GM19452 (cell line): ENCODE measurements around the gene CHID1.
A peak's percentile ranks its signal among the peaks of the same experiment; 100 is the strongest.

ENCODE experiments used
- ATAC-seq: cut with Tn5 transposase; IDR thresholded peaks from one replicate; pipeline ENCODE4 v1.9.1; 2021; ENCODE audit not compliant: unreplicated experiment

The CHID1 gene

GRCh38 chr11:910589-911030 is at the start of gene CHID1:
Gene CHID1, minus strand, starts transcription at chr11:910810. Its CDS starts 5,994 bp downstream, at chr11:904816.
- ATAC-seq = peak; percentile 85

GRCh38 chr11:959608-960007 is 49.0 kb upstream of the CHID1 start:
- ATAC-seq = no peak

GRCh38 chr11:959027-959426 is 48.4 kb upstream of the CHID1 start:
- no peak for ATAC-seq

- no peak for ATAC-seq
These were observed 47.5 kb upstream of the CHID1 start for GRCh38 chr11:958101-958500.

GRCh38 chr11:957212-957920 is 46.8 kb upstream of the CHID1 start:
- no peak for ATAC-seq

GRCh38 chr11:955154-956063 is 44.8 kb upstream of the CHID1 start:
- no peak for ATAC-seq

- no peak for ATAC-seq
These were observed 44.0 kb upstream of the CHID1 start for GRCh38 chr11:954392-955153.

- ATAC-seq = no peak
These were observed 42.9 kb upstream of the CHID1 start for GRCh38 chr11:953512-953911.

- no peak for ATAC-seq
These were observed 42.1 kb upstream of the CHID1 start for GRCh38 chr11:952406-953385.

GRCh38 chr11:951507-951906 is 40.9 kb upstream of the CHID1 start:
- no peak for ATAC-seq

GRCh38 chr11:947744-948143 is 37.1 kb upstream of the CHID1 start:
- no peak for ATAC-seq

GRCh38 chr11:945986-946385 is 35.4 kb upstream of the CHID1 start:
- no peak for ATAC-seq

GRCh38 chr11:944711-945470 is 34.3 kb upstream of the CHID1 start:
- ATAC-seq = no peak

- no peak for ATAC-seq
These were observed 32.2 kb upstream of the CHID1 start for GRCh38 chr11:942823-943222.

- ATAC-seq = no peak
These were observed 30.0 kb upstream of the CHID1 start for GRCh38 chr11:940496-941135.

GRCh38 chr11:937841-938261 is 27.2 kb upstream of the CHID1 start:
- ATAC-seq = no peak

GRCh38 chr11:936199-936598 is 25.6 kb upstream of the CHID1 start:
- ATAC-seq = no peak

- no peak for ATAC-seq
These were observed 23.9 kb upstream of the CHID1 start for GRCh38 chr11:934527-934926.

- ATAC-seq = no peak
These were observed 23.3 kb upstream of the CHID1 start for GRCh38 chr11:933936-934335.
